ENCODE results near the gene ZWILCH.
A peak's percentile ranks its signal among the peaks of the same experiment; 100 is the strongest.
"Not testable (repeated sequence)": the region's sequence is repeated elsewhere in the genome, so short reads cannot be mapped to it uniquely, and the experiment has no call there.

ZWILCH gene

GRCh38 chr15:66489179-66489791 is 15.8 kb upstream of the ZWILCH start:
- DNase-seq = no peak

- no peak for DNase-seq
Observed at GRCh38 chr15:66491846-66492245, 13.3 kb upstream of the ZWILCH start.

- no peak for DNase-seq
Observed at GRCh38 chr15:66494262-66494661, 10.9 kb upstream of the ZWILCH start.

- DNase-seq = no peak
Observed at GRCh38 chr15:66496951-66497501, 8.1 kb upstream of the ZWILCH start.

- DNase-seq = peak; percentile 94
Observed at GRCh38 chr15:66497502-66498455, 7.3 kb upstream of the ZWILCH start, which contains the start of gene SNAPC5. Gene SNAPC5 (minus strand): TSS chr15:66497762. CDS start chr15:66497731, 31 bp downstream.

- DNase-seq = peak; percentile 52
Observed at GRCh38 chr15:66498501-66499386, 6.4 kb upstream of the ZWILCH start.

- DNase-seq = not testable (repeated sequence)
Observed at GRCh38 chr15:66500346-66500745, 4.8 kb upstream of the ZWILCH start.

- DNase-seq = no peak
Observed at GRCh38 chr15:66502491-66502890, 2.6 kb upstream of the ZWILCH start.

GRCh38 chr15:66503041-66503648 is 2.0 kb upstream of the ZWILCH start:
- DNase-seq = not testable (repeated sequence)

GRCh38 chr15:66503780-66504562 is 1.2 kb upstream of the ZWILCH start:
- DNase-seq = no peak

GRCh38 chr15:66505430-66505811 is 295 bp downstream of the ZWILCH start:
- no peak for DNase-seq

- no peak for DNase-seq
Observed at GRCh38 chr15:66505818-66506217, 692 bp downstream of the ZWILCH start.

- no peak for DNase-seq
Observed at GRCh38 chr15:66508293-66508883, 3.3 kb downstream of the ZWILCH start.

- no peak for DNase-seq
Observed at GRCh38 chr15:66514586-66514985, 9.5 kb downstream of the ZWILCH start.

- no peak for DNase-seq
Observed at GRCh38 chr15:66515901-66516322, 10.8 kb downstream of the ZWILCH start.

- no peak for DNase-seq
Observed at GRCh38 chr15:66523926-66524325, 18.8 kb downstream of the ZWILCH start.

GRCh38 chr15:66524838-66525237 is 19.7 kb downstream of the ZWILCH start:
- DNase-seq = no peak

GRCh38 chr15:66535056-66535455 is 29.9 kb downstream of the ZWILCH start:
- DNase-seq = no peak

- no peak for DNase-seq
Observed at GRCh38 chr15:66542896-66543295, 37.8 kb downstream of the ZWILCH start.

GRCh38 chr15:66545255-66545654 is 40.1 kb downstream of the ZWILCH start:
- DNase-seq = no peak

- DNase-seq = no peak
Observed at GRCh38 chr15:66555685-66556084, 50.6 kb downstream of the ZWILCH start.

All from CD4-positive, alpha-beta T cell treated with Interleukin-4 for 4 hours (primary cell).